GM04504 (cell line): ENCODE results near the gene BCL2A1.
A peak's percentile ranks its signal among the peaks of the same experiment; 100 is the strongest.
"Not testable (repeated sequence)": the region's sequence is repeated elsewhere in the genome, so short reads cannot be mapped to it uniquely, and the experiment has no call there.

Experiments used
- DNase-seq: peaks from one replicate; pipeline ENCODE4 v3.0.0-alpha.2; 2012; ENCODE audit warnings: low read depth

The BCL2A1 gene

GRCh38 chr15:79989183-79989582 is 18.2 kb upstream of the BCL2A1 start:
- DNase-seq: no peak

DNA sequence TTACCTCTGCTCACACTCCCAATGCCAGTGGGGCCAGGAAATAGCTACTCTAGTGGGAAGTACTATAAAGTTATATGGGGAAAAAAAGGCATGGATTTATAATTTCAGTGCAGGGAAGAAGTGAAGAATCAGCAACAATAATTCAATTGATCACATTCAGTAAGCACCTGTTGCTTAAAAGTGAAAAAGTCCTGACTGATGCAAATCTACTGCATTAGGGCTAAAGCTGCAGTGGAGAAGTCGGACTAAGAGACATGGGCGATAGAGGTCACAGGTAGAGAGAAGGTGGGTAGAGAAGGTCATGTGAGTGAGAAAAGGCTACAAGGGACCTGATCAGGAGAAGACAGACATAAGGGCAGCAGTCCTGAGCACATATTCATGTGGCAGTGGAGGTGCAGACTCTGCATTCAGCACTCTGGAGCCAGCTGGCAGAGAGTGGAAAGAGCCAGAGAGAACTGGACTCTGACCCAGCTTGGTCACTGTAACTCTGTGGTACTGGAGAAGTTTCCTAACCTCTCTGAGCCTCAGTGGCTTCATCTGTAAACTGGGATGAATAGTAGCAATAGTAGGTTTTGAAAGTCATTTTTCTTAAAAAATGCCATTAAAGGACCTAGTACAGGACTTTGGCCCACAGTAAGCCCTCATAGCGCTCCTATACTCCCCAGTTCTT is 17.6 kb upstream of the BCL2A1 start:
- DNase-seq: no peak

DNA sequence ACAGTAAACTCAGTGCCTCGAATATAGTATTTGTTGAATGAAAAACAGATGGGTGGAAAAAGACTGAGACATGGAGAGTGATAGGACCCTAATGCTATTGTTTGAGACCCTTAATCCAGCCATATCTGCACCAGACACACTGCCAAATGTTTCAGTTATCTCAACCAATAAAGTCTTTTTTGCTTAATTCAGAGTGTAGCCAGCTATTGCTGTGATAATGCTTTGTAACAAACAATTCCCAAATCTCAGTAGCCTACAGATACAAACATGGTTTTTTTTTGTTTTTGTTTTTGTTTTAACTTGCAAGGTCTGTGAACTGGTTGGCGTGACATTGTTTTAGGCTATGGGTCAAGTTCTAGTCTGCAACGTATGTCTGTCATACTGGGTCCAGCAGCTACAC is 17.0 kb upstream of the BCL2A1 start:
- no peak for DNase-seq

- DNase-seq: no peak
Observed at GRCh38 chr15:79987569-79987955, 16.6 kb upstream of the BCL2A1 start.

DNA sequence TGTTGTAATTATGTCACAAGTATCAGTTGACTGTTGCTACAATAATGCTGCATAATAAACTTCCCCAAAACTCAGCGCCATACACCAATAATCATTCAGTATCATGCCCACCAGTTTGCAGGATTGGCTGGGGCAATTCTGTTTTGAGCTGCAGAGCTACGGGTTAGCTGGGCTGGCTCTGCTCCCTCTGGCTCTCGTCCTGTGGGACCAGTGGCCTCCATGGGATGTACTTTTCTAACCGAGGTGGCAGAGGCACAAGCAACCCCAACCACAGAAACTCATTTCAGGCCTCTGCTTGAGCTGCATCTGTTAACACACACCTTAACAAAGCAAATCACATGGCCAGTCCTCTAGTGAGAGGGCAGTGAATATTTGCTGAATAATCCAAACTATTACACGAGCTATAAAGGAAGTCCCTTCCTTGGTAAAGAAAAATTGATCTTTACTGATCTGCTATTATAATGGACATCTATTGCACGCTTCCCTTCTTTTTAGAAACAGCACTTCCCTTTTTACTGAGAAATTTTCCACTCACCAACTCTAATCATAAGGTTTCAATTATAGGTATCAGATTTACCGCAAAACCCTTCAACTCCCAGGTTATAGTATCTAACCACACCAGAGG is 10.9 kb upstream of the BCL2A1 start:
- DNase-seq: no peak

- peak; percentile 58 for DNase-seq
Observed at GRCh38 chr15:79978655-79979514, 7.9 kb upstream of the BCL2A1 start.

GRCh38 chr15:79978260-79978654 is 7.3 kb upstream of the BCL2A1 start:
- no peak for DNase-seq

- no peak for DNase-seq
Observed at GRCh38 chr15:79977431-79978054, 6.5 kb upstream of the BCL2A1 start.

DNA sequence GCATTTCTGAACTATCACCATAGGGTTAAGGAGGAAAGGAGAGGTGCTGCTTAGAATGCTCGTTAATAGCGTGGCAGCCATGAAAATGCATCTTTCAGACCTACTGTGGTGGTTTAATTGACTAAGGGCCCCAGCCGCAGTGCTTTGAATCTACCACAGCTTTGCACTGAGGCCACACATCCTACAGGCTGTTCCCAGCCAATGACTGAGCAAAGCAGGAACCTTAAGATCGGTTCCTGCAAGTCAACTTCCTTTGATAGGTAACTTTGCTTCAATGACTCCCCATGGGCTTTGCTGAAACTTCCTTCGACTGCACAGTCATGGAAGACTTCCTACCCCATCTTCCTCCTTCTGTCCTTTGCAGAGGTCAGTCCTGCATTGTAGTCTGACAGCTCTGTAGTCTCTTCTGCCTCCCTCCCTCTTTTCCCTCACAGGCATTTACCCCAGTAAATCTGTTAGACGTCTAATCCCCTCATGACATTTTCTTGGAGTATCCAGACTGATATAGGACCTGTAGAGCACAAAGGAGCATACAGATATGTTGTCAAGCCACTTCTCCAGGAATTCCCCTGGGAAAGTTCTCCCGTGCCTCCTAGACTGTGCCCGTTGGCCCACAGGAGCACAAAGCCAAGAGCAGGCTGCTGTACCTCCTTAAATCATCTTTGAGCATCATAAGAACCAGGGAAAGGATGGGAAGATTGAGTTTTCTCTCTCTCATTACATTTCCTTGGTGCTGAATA is 2.6 kb upstream of the BCL2A1 start:
- no peak for DNase-seq

DNA sequence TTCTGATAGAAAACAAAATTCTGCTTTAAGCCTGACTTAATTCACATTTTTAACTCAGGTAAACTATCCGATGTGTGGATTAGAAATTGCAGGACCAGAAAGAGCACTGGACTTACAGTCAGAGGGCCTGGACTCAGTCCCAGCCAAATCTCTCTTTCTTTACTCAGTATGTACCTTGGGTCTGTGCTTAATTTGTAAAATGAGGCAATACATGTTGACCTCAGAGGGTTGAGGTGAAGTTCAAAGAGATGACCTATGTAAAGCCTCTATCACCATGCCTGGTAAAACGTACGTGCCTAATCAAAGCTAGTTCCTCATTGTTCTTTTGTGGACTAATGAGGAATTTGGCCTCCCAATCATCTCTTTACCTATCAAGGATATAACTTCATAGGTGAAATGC is 1.9 kb upstream of the BCL2A1 start:
- no peak for DNase-seq

- no peak for DNase-seq
Observed at GRCh38 chr15:79970181-79970580, 815 bp downstream of the BCL2A1 start.

GRCh38 chr15:79969146-79969545 is 1.9 kb downstream of the BCL2A1 start:
- DNase-seq: no peak

GRCh38 chr15:79967298-79968182 is 3.5 kb downstream of the BCL2A1 start:
- no peak for DNase-seq

DNA sequence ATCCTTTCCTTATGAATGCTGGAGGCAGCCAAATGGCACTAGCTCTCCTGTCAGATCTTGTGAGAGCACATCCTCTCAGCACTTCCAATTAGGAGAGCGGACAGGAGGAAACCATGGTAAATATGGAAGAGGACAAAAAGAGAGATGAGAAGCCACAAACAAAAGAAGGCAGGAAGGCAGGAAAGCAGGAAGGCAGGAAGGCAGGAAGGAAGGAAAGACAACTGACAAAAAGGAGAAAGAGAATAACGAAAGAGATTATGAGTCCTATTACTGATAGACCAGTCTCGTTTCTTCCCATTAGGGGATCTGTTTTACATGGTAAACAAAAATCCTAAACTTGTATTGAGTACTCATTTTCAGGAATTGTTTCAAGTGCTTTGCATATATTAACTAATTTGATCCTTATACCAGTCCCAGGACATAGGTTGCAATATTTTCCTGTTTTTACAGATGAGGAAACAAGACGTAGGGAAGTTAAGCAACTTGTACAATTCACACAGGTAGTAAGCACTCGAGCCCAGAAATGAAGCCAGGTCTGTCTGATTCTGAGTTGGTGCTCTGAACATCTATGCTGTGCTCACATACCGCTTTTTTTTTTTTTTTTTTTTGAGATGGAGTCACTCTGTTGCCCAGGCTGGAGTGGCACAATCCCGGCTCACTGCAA is 4.2 kb downstream of the BCL2A1 start:
- no peak for DNase-seq

DNA sequence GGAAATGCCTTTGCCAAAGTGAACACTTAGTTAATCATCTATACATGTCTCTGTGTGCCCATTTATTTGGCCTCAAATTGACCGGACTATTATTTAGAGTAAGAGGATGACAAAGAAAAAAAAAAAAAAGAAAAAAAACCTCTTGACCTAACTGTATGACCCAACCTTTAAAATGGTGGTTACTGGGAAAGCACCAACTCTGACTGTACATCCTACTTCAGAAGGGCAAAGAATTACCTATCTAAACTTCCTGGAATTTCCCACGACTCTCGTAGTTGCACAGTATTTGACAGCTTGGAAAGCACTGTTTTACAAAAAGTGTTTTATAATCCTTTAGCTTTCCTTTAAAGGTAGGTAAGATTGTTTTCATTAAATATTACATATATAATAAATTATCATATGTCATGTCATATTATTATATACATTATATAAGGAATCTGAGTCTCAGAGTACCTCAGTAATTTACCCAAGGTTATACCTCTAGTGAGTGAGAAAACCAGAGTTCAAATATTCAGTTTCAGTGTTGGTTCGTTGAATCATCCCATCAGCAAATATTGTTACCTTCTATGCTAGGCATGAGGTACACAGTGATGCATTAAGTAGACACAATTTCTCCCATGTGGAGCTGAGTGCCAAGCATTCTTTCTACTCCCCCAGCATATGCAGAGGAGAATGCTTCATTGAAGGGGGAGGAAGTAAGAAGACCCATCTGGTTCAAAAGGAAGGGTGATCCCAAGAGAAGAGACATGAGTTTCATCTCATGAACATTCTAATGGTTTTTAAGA is 5.0 kb downstream of the BCL2A1 start:
- DNase-seq: no peak

DNA sequence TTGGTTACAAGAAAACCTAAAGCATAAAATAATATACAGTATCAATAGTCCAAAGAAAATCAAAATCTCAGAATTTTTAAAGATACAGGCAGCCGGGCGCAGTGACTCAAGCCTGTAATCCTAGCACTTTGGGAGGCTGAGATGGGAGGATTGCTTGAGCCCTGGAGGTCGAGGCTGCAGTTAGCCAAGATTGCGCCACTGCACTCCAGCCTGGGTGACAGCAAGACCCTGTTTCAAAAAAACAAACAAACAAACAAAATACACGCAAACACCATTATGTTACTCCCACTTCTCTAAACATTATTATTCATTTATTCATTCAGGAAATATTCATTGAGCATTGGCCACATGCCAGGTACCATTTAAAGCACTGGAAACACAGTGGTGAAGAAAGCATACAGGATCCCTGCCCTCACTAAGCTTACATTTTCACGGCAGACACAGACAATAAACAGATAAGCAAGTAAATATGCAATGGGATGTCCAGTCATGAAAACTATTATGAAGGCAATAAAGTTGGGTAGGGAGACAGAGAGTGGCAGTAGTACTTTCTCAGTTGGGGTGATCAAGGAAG is 6.7 kb downstream of the BCL2A1 start:
- DNase-seq: no peak

DNA sequence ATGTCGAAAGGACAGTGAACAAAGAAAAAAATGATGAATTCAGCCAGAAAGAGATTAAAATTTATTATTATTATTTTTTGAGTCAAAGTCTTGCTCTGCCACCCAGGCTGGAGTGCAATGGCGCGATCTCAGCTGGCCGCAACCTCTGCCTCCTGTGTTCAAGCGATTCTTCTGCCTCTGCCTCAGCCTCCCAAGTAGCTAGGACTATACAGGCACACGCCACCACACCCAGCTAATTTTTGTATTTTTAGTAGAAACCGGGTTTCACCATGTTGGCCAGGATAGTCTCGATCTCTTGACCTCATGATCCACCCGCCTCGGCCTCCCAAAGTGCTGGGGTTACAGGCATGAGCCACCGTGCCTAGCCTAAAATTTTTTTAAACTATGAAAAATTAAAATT is 8.1 kb downstream of the BCL2A1 start:
- not testable (repeated sequence) for DNase-seq

- DNase-seq: no peak
Observed at GRCh38 chr15:79962178-79962577, 8.8 kb downstream of the BCL2A1 start.

DNA sequence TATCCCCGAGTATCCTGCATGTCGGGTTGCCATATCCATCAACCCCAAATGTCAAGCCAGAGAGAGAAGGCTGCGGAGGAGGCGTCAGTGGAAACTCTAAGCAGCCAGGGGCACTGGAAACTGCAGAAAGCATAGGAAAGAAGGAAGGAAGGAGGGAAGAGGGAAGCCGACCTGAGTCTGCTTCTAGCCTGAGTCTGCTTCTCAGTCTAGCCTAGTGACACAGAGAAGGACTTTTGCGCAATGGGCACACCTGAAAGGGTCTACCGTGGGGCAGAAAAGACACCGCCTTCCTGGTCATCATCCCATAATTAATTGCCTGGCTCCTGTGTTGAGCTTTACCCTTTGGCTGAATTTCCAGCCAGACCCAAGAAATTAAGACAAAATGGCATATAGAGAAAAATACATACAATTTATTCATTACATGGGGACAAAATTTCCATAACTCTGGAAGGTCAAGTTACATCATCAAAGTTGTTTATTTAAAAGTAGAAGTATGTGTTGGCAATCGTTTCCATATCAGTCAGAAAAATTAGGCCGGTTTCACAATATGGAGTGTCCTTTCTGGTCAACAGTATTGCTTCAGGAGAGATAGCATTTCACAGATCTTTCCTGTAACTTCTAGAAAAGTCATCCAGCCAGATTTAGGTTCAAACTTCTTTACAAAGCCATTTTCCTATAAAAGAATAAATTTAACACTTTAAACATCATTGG is 10.3 kb downstream of the BCL2A1 start:
- no peak for DNase-seq
